Endothelial cell of umbilical vein (primary cell): ENCODE measurements around the gene NACA2. TPM values are rescaled to one million over a fixed set of nuclear protein-coding genes. Genes with fewer than 3 reads are reported as not detected.

Experiments used
- BruUV-seq: library from RNA; stranded (reverse); fragments of 400-500 nt; replicated peaks from 2 replicates; lab custom pipeline; 2021; lab: Mats Ljungman, UMichigan
- CTCF ChIA-PET: fragments of 300-600, 350-600 bp; sonication (Branson Sonifier 250); formaldehyde crosslinking; loops from one replicate; lab custom pipeline; 2021; ENCODE audit warnings: antibody characterized with exemption, inconsistent platforms; lab: Charles Lee
- POLR2A ChIA-PET: fragments of 300-600, 350-600 bp; sonication (Branson Sonifier 250); formaldehyde crosslinking; loops from one replicate; lab custom pipeline; 2021; ENCODE audit warnings: antibody characterized with exemption, inconsistent platforms; lab: Charles Lee
- DNase-seq: peaks from one replicate; pipeline ENCODE4 v3.0.0-alpha.2; 2011; ENCODE audit warnings: low read depth, low spot score
- FAIRE-seq: peaks from 2 replicates; lab custom pipeline; 2011; peaks lifted over from hg19 to GRCh38; lab: Jason Lieb, UNC
- H2AFZ ChIP-seq: 2 replicates; pipeline ENCODE4 v1.6.0; 2012; ENCODE audit warnings: low read depth, low read length, control low read depth, inconsistent platforms
- H3K27ac ChIP-seq: 2 replicates; pipeline ENCODE4 v1.5.1; 2011; ENCODE audit warnings: low read depth, mild to moderate bottlenecking, control low read depth, low read length, moderate library complexity; ENCODE audit not compliant: insufficient read depth
- H3K27me3 ChIP-seq, 2 experiments: 2 replicates each; pipeline versions ENCODE4 v1.6.0 to v1.6.1; 2011; ENCODE audit warnings: low read length in 2 of 2, mixed read lengths in 1 of 2; ENCODE audit not compliant: control insufficient read depth in 2 of 2, insufficient read depth in 2 of 2
- H3K36me3 ChIP-seq, 2 experiments: 2 replicates in 1 of 2; 3 replicates in 1 of 2; pipeline ENCODE4 v1.5.1; 2011; ENCODE audit warnings: low read length in 2 of 2, mild to moderate bottlenecking in 1 of 2, moderate library complexity in 1 of 2; ENCODE audit not compliant: control insufficient read depth in 2 of 2, insufficient read depth in 2 of 2; ENCODE audit errors: extremely low read depth in 1 of 2
- H3K4me1 ChIP-seq: 3 replicates; pipeline ENCODE4 v1.5.1; 2011; ENCODE audit warnings: mild to moderate bottlenecking, low read length; ENCODE audit not compliant: control insufficient read depth, insufficient read depth; ENCODE audit errors: extremely low read depth
- H3K4me2 ChIP-seq: 2 replicates; pipeline ENCODE4 v1.6.1; 2011; ENCODE audit warnings: low read length, control low read depth, mixed read lengths; ENCODE audit not compliant: insufficient read depth
- H3K4me3 ChIP-seq, 3 experiments: fragments of 200-600 bp in 1 of 3; sonication (generic), shearing (Covaris generic) in 1 of 3; replicated peaks in 1 of 3; 2 replicates each; pipeline ENCODE4 v1.5.1; 2011 to 2016; ENCODE audit warnings: control low read depth in 3 of 3, low read length in 3 of 3, mild to moderate bottlenecking in 2 of 3, inconsistent platforms in 1 of 3, low read depth in 1 of 3, moderate library complexity in 1 of 3; ENCODE audit not compliant: insufficient read depth in 1 of 3
- H3K79me2 ChIP-seq: 2 replicates; pipeline ENCODE4 v1.6.0; 2012; ENCODE audit warnings: low read length, inconsistent platforms; ENCODE audit not compliant: control insufficient read depth, insufficient read depth
- H3K9ac ChIP-seq: replicated peaks from 2 replicates; pipeline ENCODE3; 2011; ENCODE audit warnings: low read length, control low read depth; ENCODE audit not compliant: insufficient read depth; ENCODE audit errors: extremely low read depth
- H3K9me1 ChIP-seq: replicated peaks from 3 replicates; pipeline ENCODE4 v1.6.0; 2011; ENCODE audit warnings: mild to moderate bottlenecking, low read length; ENCODE audit not compliant: control insufficient read depth, insufficient read depth; ENCODE audit errors: extremely low read depth
- H3K9me3 ChIP-seq: replicated peaks from 2 replicates; pipeline ENCODE4 v1.5.1; 2012; ENCODE audit warnings: low read length, inconsistent platforms; ENCODE audit not compliant: control insufficient read depth, insufficient read depth
- H4K20me1 ChIP-seq: replicated peaks from 2 replicates; pipeline ENCODE3; 2011; ENCODE audit warnings: mild to moderate bottlenecking, low read length; ENCODE audit not compliant: control insufficient read depth, insufficient read depth; ENCODE audit errors: extremely low read depth
- FOS ChIP-seq: IDR thresholded peaks from 2 replicates; pipeline ENCODE4 v1.6.1; 2011; ENCODE audit warnings: mild to moderate bottlenecking, low read length, moderate library complexity, borderline replicate concordance; ENCODE audit not compliant: insufficient read depth
- GATA2 ChIP-seq: IDR thresholded peaks from 2 replicates; pipeline ENCODE4 v1.7.0; 2011; ENCODE audit warnings: low read depth, mild to moderate bottlenecking, moderate library complexity, mixed read lengths, low read length; ENCODE audit not compliant: insufficient read length, insufficient read depth
- JUN ChIP-seq: IDR thresholded peaks from 2 replicates; pipeline ENCODE4 v1.6.1; 2011; ENCODE audit warnings: borderline replicate concordance, low read depth; ENCODE audit not compliant: insufficient read length, insufficient read depth
- MYC ChIP-seq: IDR thresholded peaks from one replicate; pipeline ENCODE4 v1.6.1; 2011; ENCODE audit warnings: mild to moderate bottlenecking, low read depth, low read length
- POLR2A ChIP-seq: IDR thresholded peaks from 2 replicates; pipeline ENCODE4 v1.6.1; 2012; ENCODE audit warnings: low read depth, mild to moderate bottlenecking, control low read depth, low read length
- POLR2AphosphoS5 ChIP-seq: IDR thresholded peaks from 2 replicates; pipeline ENCODE4 v1.6.1; 2012; ENCODE audit warnings: low read depth, mild to moderate bottlenecking, control low read depth, low read length, moderate library complexity; ENCODE audit not compliant: insufficient read depth
- dilution Hi-C: fragments of 300-500 bp; cut with MboI; formaldehyde crosslinking; loops from one replicate; pipeline ENCODE4 v1.15.0; 2019; ENCODE audit warnings: low sequenced_read_pairs; ENCODE audit not compliant: extremely low pct_ligation_motif_present
- intact Hi-C: fragments of 100-400 bp; cut with micrococcal nuclease; formaldehyde crosslinking; loops from one replicate; pipeline ENCODE4 v1.10.0; 2022
- polyA plus RNA-seq, 4 experiments: library from polyadenylated mRNA; depleted of rRNA in 3 of 4; stranded (reverse) in 3 of 4; unstranded in 1 of 4; fragments of >200 nt; gene quantifications; 2 replicates each; pipeline versions ENCODE4 v1.2.1 to v1.2.3, GENCODE V29; 2011 to 2012; ENCODE audit warnings: missing spikeins in 1 of 4
- total RNA-seq: library from RNA; stranded (reverse); gene quantifications from 2 replicates; pipeline ENCODE4 v1.2.3, GENCODE V29; 2021
- TF ChIP-seq, protein P1 (sequence below): IDR thresholded peaks from 2 replicates; pipeline ENCODE4 v1.6.1; 2011; ENCODE audit not compliant: insufficient read depth, insufficient read length
- TF ChIP-seq, protein P2 (sequence below), 2 donors: IDR thresholded peaks; 1 replicate in 1 of 2; 2 replicates in 1 of 2; pipeline ENCODE4 v1.5.1; 2011; ENCODE audit warnings: low read length in 2 of 2, mild to moderate bottlenecking in 2 of 2, moderate library complexity in 2 of 2, control low read depth in 1 of 2, inconsistent platforms in 1 of 2, low read depth in 1 of 2; ENCODE audit not compliant: insufficient read depth in 1 of 2; ENCODE audit errors: extremely low read depth in 1 of 2

Gene NACA2
- total and polyA plus RNA-seq, 2 donors (not counting 3 experiments of a cell fraction or from before 2014, with no cell fraction given), result not detected

DNA sequence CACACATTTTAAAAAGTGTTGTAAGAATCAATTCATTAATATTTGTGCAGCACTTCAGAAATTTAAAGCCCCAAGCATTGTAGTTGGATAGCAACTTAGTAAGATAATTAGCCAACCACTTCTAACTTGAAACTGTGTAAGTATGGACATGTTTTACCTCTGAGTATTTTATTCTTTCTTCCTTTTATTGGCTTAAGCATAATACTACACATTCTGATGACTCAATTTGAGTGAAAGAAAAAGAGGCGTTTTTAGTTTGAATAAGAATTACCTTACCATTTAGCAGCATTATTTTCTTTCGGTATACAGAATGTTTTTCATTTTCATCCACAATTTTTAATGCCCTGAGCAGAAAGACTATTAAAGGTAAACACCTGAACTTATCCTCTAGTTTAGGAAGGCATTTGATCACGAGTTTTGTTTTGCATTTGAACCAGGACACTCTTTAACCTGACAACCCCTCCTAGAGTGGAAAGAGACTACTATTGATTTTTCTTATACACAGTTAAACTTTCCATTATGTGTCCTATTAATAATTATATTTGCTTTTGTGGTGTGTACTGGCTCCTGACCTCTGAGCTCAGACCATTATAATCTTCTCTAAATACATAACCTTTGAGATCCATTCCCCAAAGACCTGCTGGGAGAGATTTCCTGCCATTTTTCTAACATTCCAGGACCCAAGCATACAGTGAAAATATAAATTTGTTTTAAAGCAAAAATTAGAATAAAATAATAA is 9.2 kb downstream of the NACA2 start:
- Histone ChIP-seq H3K27ac (no peak overlapping the region), H3K9me1 (no peaks in the 10 kb centered on the region), H4K20me1 (no peaks in the 10 kb centered on the region), H3K79me2 (no peaks in the 10 kb centered on the region), H3K36me3 (no peaks in the 10 kb centered on the region), H3K4me2 (no peak overlapping the region), H3K4me3 (no peak overlapping the region), H2AFZ (no peak overlapping the region), H3K9ac (no peak overlapping the region), H3K9me3 (no peaks in the 10 kb centered on the region), H3K4me1 (no peaks in the 10 kb centered on the region), H3K27me3 (peaks cover 13 to 31% of the 10 kb centered on the region in 2 experiments)
- TF ChIP-seq GATA2 (no peak), FOS (no peak), JUN (no peak), MYC (no peak), POLR2A (no peak), POLR2AphosphoS5 (no peak)
- TF ChIP-seq, protein P1, sequence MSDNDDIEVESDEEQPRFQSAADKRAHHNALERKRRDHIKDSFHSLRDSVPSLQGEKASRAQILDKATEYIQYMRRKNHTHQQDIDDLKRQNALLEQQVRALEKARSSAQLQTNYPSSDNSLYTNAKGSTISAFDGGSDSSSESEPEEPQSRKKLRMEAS, result no peak
- TF ChIP-seq, protein P2, sequence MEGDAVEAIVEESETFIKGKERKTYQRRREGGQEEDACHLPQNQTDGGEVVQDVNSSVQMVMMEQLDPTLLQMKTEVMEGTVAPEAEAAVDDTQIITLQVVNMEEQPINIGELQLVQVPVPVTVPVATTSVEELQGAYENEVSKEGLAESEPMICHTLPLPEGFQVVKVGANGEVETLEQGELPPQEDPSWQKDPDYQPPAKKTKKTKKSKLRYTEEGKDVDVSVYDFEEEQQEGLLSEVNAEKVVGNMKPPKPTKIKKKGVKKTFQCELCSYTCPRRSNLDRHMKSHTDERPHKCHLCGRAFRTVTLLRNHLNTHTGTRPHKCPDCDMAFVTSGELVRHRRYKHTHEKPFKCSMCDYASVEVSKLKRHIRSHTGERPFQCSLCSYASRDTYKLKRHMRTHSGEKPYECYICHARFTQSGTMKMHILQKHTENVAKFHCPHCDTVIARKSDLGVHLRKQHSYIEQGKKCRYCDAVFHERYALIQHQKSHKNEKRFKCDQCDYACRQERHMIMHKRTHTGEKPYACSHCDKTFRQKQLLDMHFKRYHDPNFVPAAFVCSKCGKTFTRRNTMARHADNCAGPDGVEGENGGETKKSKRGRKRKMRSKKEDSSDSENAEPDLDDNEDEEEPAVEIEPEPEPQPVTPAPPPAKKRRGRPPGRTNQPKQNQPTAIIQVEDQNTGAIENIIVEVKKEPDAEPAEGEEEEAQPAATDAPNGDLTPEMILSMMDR (IDR thresholded peaks at IDR 0.05; ENCODE audit: extremely low read depth in 1 of 2, insufficient read depth in 1 of 2, low read depth in 1 of 2, low read length in 2 of 2), result no peak
- ChIA-PET CTCF (interaction anchor here (0.7 to 6.6 kb wide), 2 partner anchors 169 to 252 kb away, joined by 3 to 87 read pairs; no protein-coding TSS in a partner anchor), POLR2A (no interaction called here)
- no TSS peak for BruUV-seq
- dilution Hi-C loops, result no loop called here
- intact Hi-C loops, result no loop called here
- FAIRE-seq, result no peak
- DNase-seq, result no peak
